ENCODE results near the gene VPS45.

GRCh38 chr1:150162862-150163706, 95.5 kb downstream of the VPS45 start:
- TF ChIP-seq CTCF (IDR thresholded peaks at IDR 0.05; ENCODE audit: control extremely low read depth in 1 of 3, insufficient read depth in 1 of 3, low read depth in 1 of 3, low read length in 3 of 3): no peak
- TF ChIP-seq POLR2AphosphoS5 (IDR thresholded peaks at IDR 0.05; ENCODE audit: low read depth, low read length): peak; percentile 91
- peak; percentile 80 to 82 for TF ChIP-seq POLR2A (IDR thresholded peaks at IDR 0.05; ENCODE audit: control extremely low read depth in 1 of 2, low read depth in 2 of 2, low read length in 2 of 2)
- TF ChIP-seq CBX5 (IDR thresholded peaks at IDR 0.05; ENCODE audit: low read depth, low read length): no peak
- peak; percentile 9; the same call in 1 of the 2 replicates for TF ChIP-seq JUND (IDR thresholded peaks at IDR 0.05; ENCODE audit: low read length)
- no peak; the same call in 1 of the 2 replicates for TF ChIP-seq SP1 (IDR thresholded peaks at IDR 0.05; ENCODE audit: low read depth, low read length)
- TF ChIP-seq TCF12 (IDR thresholded peaks at IDR 0.05; ENCODE audit: low read depth, low read length): no peak
- TF ChIP-seq SAP30 (IDR thresholded peaks at IDR 0.05; ENCODE audit: insufficient read depth, insufficient replicate concordance, low read length): no peak

All from H1 (cell line).